ENCODE measurements around the gene WDR45. TPM values are rescaled to one million over a fixed set of nuclear protein-coding genes. Genes with fewer than 3 reads are reported as not detected.

Gene WDR45
- total and polyA plus RNA-seq, 2 experiments from 2014 or later, result 28.8 to 36.2 TPM

- TF ChIP-seq ZNF462 (CRISPR knock-in tag; IDR thresholded peaks at IDR 0.05) (no peak), ZNF331 (CRISPR knock-in tag; IDR thresholded peaks at IDR 0.05; ENCODE audit: low read depth) (no peak), EZH2phosphoT487 (IDR thresholded peaks at IDR 0.05; ENCODE audit: unreplicated experiment) (no peak)
Measured at GRCh38 chrX:49111791-49112190, 32.1 kb upstream of the WDR45 start (continued).

GRCh38 chrX:49110417-49110816 lies 30.7 kb upstream of the WDR45 start:
- Mint-ChIP-seq H3K9me3 (no peaks in the 10 kb centered on the region), H3K4me3 (no peak overlapping the region), H3K4me1 (no peaks in the 10 kb centered on the region), H3K27me3 (ENCODE audit: insufficient read depth, low read depth, poor library complexity) (no peaks in the 10 kb centered on the region), H3K36me3 (ENCODE audit: low read depth) (peaks cover 19% of the 10 kb centered on the region), H3K27ac (no peak overlapping the region)
- Histone ChIP-seq H3K27me3 (ENCODE audit: insufficient read depth) (no peaks in the 10 kb centered on the region), H3F3A (replicated peaks; ENCODE audit: low read depth) (no peaks in the 10 kb centered on the region), H3K4me3 (no peak overlapping the region), H3K4me2 (no peak overlapping the region), H4K20me1 (replicated peaks; ENCODE audit: insufficient read depth) (no peaks in the 10 kb centered on the region), H3K79me2 (replicated peaks; ENCODE audit: insufficient read depth) (no peaks in the 10 kb centered on the region), H3K4me1 (ENCODE audit: insufficient read depth) (no peaks in the 10 kb centered on the region), H2AFZ (no peak overlapping the region), H3K27ac (ENCODE audit: low read depth) (no peak overlapping the region), H3K36me3 (ENCODE audit: insufficient read depth) (no peaks in the 10 kb centered on the region), H3K9me2 (ENCODE audit: insufficient read depth) (no peaks in the 10 kb centered on the region)
- no peak for TF ChIP-seq ZNF114 (CRISPR knock-in tag; IDR thresholded peaks at IDR 0.05)
- TF ChIP-seq POLR2AphosphoS5 (IDR thresholded peaks at IDR 0.05; ENCODE audit: low read depth), result no peak
- DNase-seq (ENCODE audit: low spot score) (no peak), ATAC-seq (no peak)

- Histone ChIP-seq H3K36me3 (ENCODE audit: insufficient read depth) (no peaks in the 10 kb centered on the region), H4K20me1 (replicated peaks; ENCODE audit: insufficient read depth) (no peaks in the 10 kb centered on the region), H3K4me1 (ENCODE audit: insufficient read depth) (no peaks in the 10 kb centered on the region), H3K79me2 (replicated peaks; ENCODE audit: insufficient read depth) (no peaks in the 10 kb centered on the region), H3K4me3 (no peak overlapping the region), H3K9me2 (ENCODE audit: insufficient read depth) (no peaks in the 10 kb centered on the region), H3K27ac (ENCODE audit: low read depth) (no peak overlapping the region), H3K27me3 (ENCODE audit: insufficient read depth) (no peaks in the 10 kb centered on the region), H2AFZ (no peak overlapping the region), H3F3A (replicated peaks; ENCODE audit: low read depth) (no peaks in the 10 kb centered on the region), H3K4me2 (no peak overlapping the region)
- no peaks in the 10 kb centered on the region for H3K9me3 Mint-ChIP-seq
- DNase-seq (ENCODE audit: low spot score) (no peak), ATAC-seq (no peak)
- no peak overlapping the region for H3K27ac Mint-ChIP-seq
- H3K4me1 Mint-ChIP-seq, result no peaks in the 10 kb centered on the region
- no peak overlapping the region for H3K4me3 Mint-ChIP-seq
- no peaks in the 10 kb centered on the region for H3K27me3 Mint-ChIP-seq (ENCODE audit: insufficient read depth, low read depth, poor library complexity)
- peaks cover 16% of the 10 kb centered on the region for H3K36me3 Mint-ChIP-seq (ENCODE audit: low read depth)
- TF ChIP-seq NANOG (IDR thresholded peaks at IDR 0.05; ENCODE audit: borderline replicate concordance) (no peak), POLR2AphosphoS5 (IDR thresholded peaks at IDR 0.05; ENCODE audit: low read depth) (no peak), ZNF331 (CRISPR knock-in tag; IDR thresholded peaks at IDR 0.05; ENCODE audit: low read depth) (no peak), STAT1 (IDR thresholded peaks at IDR 0.05; ENCODE audit: unreplicated experiment) (no peak), CTCF (conservative IDR thresholded peaks at IDR 0.05; ENCODE audit: low read depth in 2 of 2) (no peak), REST (IDR thresholded peaks at IDR 0.05; ENCODE audit: unreplicated experiment) (no peak)
Measured at GRCh38 chrX:49108641-49109040, 29.0 kb upstream of the WDR45 start.
